ENCODE results near the gene DOCK11. TPM values are rescaled to one million over a fixed set of nuclear protein-coding genes. Genes with fewer than 3 reads are reported as not detected.

Gene DOCK11
- total RNA-seq, 1 experiment from 2014 or later, result 13.1 TPM

- no peak overlapping the region for H3K4me3 Mint-ChIP-seq
- TF ChIP-seq TEAD4 (CRISPR knock-in tag; IDR thresholded peaks at IDR 0.05) (no peak), ZBTB21 (CRISPR knock-in tag; IDR thresholded peaks at IDR 0.05; ENCODE audit: borderline replicate concordance) (no peak), AR (CRISPR knock-in tag; IDR thresholded peaks at IDR 0.05) (no peak), ZNF138 (CRISPR knock-in tag; conservative IDR thresholded peaks at IDR 0.05) (no peak), ZNF532 (CRISPR knock-in tag; IDR thresholded peaks at IDR 0.05; ENCODE audit: borderline replicate concordance) (no peak), MXD4 (CRISPR knock-in tag; IDR thresholded peaks at IDR 0.05; ENCODE audit: borderline replicate concordance) (no peak), FOXJ3 (CRISPR knock-in tag; IDR thresholded peaks at IDR 0.05; ENCODE audit: borderline replicate concordance) (no peak)
- H3K27ac Mint-ChIP-seq, result no peak overlapping the region
- no peaks in the 10 kb centered on the region; the same call in 1 of the 2 replicates for H3K36me3 Mint-ChIP-seq
- ChIA-PET POLR2A (no interaction called here), CTCF (no interaction called here)
- no peaks in the 10 kb centered on the region for H3K4me1 Mint-ChIP-seq
- no peaks in the 10 kb centered on the region for H3K27me3 Mint-ChIP-seq (ENCODE audit: low read depth)
- DNase-seq (ENCODE audit: low spot score) (no peak), ATAC-seq (no peak)
- H3K9me3 Mint-ChIP-seq, result no peaks in the 10 kb centered on the region
Measured at GRCh38 chrX:118660085-118660484, 164.5 kb downstream of the DOCK11 start.

- Mint-ChIP-seq H3K4me3 (no peak overlapping the region), H3K36me3 (no peaks in the 10 kb centered on the region; the same call in 1 of the 2 replicates), H3K9me3 (no peaks in the 10 kb centered on the region), H3K27me3 (ENCODE audit: low read depth) (no peaks in the 10 kb centered on the region), H3K4me1 (peaks cover 8% of the 10 kb centered on the region; the same call in 1 of the 2 replicates), H3K27ac (no peak overlapping the region)
- no peak for ATAC-seq
- CTCF ChIA-PET, result no interaction called here
- no peak for DNase-seq (ENCODE audit: low spot score)
- POLR2A ChIA-PET, result no interaction called here
- TF ChIP-seq FOXK1 (CRISPR knock-in tag; IDR thresholded peaks at IDR 0.05) (no peak), PREB (CRISPR knock-in tag; IDR thresholded peaks at IDR 0.05; ENCODE audit: borderline replicate concordance) (no peak), ZNF425 (CRISPR knock-in tag; conservative IDR thresholded peaks at IDR 0.05) (no peak), E2F5 (CRISPR knock-in tag; IDR thresholded peaks at IDR 0.05) (no peak), KAT7 (CRISPR knock-in tag; IDR thresholded peaks at IDR 0.05; ENCODE audit: borderline replicate concordance) (no peak), ATF6 (CRISPR knock-in tag; IDR thresholded peaks at IDR 0.05) (no peak), STAT6 (CRISPR knock-in tag; conservative IDR thresholded peaks at IDR 0.05; ENCODE audit: low read depth) (no peak), RORB (CRISPR knock-in tag; IDR thresholded peaks at IDR 0.05) (no peak), TEAD4 (CRISPR knock-in tag; IDR thresholded peaks at IDR 0.05) (no peak), RELA (CRISPR knock-in tag; IDR thresholded peaks at IDR 0.05; ENCODE audit: borderline replicate concordance) (no peak)
Measured at GRCh38 chrX:118665204-118665603, 169.6 kb downstream of the DOCK11 start.
